HEK293T (cell line): ENCODE data around the gene SH3PXD2A.
"Not testable (repeated sequence)": the region's sequence is repeated elsewhere in the genome, so short reads cannot be mapped to it uniquely, and the experiment has no call there.

Experiments used
- ARNT ChIP-seq: fragments of 450-650 bp; IDR thresholded peaks from 2 replicates; pipeline ENCODE4 v1.6.1; 2017; ENCODE audit warnings: mild to moderate bottlenecking
- BHLHE40 ChIP-seq: fragments of 450-650 bp; IDR thresholded peaks from 2 replicates; pipeline ENCODE4 v1.6.1; 2016; ENCODE audit warnings: mild to moderate bottlenecking, moderate library complexity, borderline replicate concordance
- ELF4 ChIP-seq: fragments of 450-650 bp; IDR thresholded peaks from 2 replicates; pipeline ENCODE4 v1.6.1; 2017; ENCODE audit warnings: antibody characterized with exemption
- FOXA1 ChIP-seq: fragments of 450-650 bp; IDR thresholded peaks from 2 replicates; pipeline ENCODE4 v1.6.1; 2016; ENCODE audit warnings: mild to moderate bottlenecking
- FOXM1 ChIP-seq: fragments of 450-650 bp; IDR thresholded peaks from 2 replicates; pipeline ENCODE4 v1.6.1; 2017; ENCODE audit warnings: mild to moderate bottlenecking, borderline replicate concordance
- NFRKB ChIP-seq: fragments of 450-650 bp; IDR thresholded peaks from 2 replicates; pipeline ENCODE4 v1.6.1; 2016; ENCODE audit warnings: mild to moderate bottlenecking, moderate library complexity
- PKNOX1 ChIP-seq: fragments of 450-650 bp; IDR thresholded peaks from 2 replicates; pipeline ENCODE4 v1.6.1; 2016
- TARDBP ChIP-seq: fragments of 450-650 bp; IDR thresholded peaks from 2 replicates; pipeline ENCODE4 v1.6.1; 2016
- ZNF384 ChIP-seq: fragments of 450-650 bp; IDR thresholded peaks from 2 replicates; pipeline ENCODE4 v1.6.1; 2016

- TF ChIP-seq NFRKB, ZNF384, PKNOX1, FOXM1, BHLHE40, FOXA1, ELF4, ARNT, TARDBP: not testable (repeated sequence)
Observed at GRCh38 chr10:103845346-103845745, 10.0 kb downstream of the SH3PXD2A start.
